ENCODE data around the gene ZDHHC18.
A peak's percentile ranks its signal among the peaks of the same experiment; 100 is the strongest.
"Not testable (repeated sequence)": the region's sequence is repeated elsewhere in the genome, so short reads cannot be mapped to it uniquely, and the experiment has no call there.

Gene ZDHHC18

GRCh38 chr1:26858160-26858559 is 31.7 kb downstream of the ZDHHC18 start:
- DNase-seq (ENCODE audit: low spot score), result no peak

GRCh38 chr1:26858891-26859640 is 32.6 kb downstream of the ZDHHC18 start:
- peak; percentile 74 for DNase-seq (ENCODE audit: low spot score)

DNA sequence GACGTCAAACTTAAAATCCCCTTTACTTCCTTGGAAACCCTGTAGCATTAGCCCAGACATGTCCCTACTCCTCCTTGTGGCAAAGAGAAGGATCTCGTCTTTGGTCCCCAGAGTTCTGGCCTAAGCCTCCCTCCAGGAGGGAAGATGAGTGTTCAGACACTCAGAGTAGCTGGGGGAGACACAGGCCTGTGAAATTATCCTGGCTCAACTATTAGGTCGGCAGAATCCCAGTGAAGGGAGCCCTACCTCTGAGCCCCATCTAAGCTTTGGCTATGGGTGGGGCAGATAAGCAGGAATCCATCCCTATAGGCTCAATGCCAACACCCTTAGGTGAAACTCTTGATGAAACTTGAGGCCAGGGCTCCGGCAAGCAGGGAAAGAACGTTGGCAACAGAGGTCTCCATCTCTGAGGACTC is 34.8 kb downstream of the ZDHHC18 start:
- DNase-seq (ENCODE audit: low spot score), result peak; percentile 28

- peak; percentile 80 for DNase-seq (ENCODE audit: low spot score)
Measured at GRCh38 chr1:26861889-26862378, 35.4 kb downstream of the ZDHHC18 start.

- DNase-seq (ENCODE audit: low spot score), result peak; percentile 98
Measured at GRCh38 chr1:26862781-26863684, 36.5 kb downstream of the ZDHHC18 start, which contains the start of gene SFN. Gene SFN (plus strand): TSS chr1:26863149. CDS start chr1:26863213, 64 bp downstream.

GRCh38 chr1:26863685-26864077 is 37.2 kb downstream of the ZDHHC18 start:
- DNase-seq (ENCODE audit: low spot score), result no peak

DNA sequence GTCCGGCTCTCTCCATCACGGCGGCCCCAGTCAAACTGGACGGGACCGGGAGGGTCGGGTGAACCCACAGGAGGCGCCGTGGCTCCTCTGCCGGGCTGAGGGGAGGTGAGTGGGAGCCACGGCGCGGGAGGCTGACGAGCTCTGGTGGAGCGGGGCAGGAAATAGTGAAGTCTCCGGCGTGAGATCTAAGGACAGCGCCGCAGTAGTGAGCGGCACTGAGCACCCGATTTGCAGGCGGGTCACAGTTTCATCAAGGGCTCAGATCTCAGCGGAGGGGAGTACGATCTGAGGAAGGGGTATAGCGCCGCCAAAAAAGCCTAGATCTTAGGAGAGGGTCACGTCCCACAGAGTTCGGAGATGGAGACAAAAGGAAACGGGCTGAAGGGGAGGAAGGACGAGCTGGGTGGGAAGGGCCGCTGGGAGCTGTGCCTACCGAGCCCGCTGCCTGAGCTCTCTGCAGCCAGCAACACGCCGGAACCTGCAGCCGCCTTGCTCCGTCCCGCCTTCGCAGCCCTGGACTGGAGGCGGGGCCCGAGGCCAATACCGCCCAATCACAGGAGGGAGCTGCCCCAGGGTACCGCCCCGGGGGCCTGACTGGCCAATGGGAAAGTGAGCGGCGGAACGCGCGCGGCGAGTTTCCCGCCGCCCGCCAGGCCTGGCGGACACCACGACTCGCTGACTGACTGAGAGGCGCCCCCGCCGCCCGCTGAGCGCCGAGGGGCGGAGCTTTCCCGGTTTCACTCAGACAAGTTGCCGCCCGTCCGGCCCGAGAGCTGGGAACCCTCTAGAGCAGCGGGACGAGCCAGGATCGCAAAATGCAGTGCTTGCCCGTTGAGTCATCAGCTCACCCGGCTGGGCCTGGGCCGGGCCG is 38.4 kb downstream of the ZDHHC18 start:
- peak; percentile 99 for DNase-seq (ENCODE audit: low spot score)

DNA sequence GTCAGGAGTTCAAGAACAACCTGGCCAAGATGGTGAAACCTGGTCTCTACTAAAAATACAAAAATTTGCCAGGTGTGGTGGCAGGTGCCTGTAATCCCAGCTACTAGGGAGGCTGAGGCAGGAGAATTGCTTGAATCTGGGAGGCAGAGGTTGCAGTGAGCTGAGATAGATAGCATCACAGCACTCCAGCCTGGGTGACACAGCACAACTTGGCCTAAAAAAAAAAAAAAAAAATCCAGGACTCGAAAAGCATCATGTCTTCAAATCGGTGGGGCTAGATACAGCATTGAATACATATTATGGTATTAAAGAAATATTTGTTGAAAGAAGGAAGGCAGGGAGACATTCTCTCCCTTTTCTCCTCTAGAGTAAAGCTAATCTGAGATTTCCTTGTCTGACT is 46.6 kb downstream of the ZDHHC18 start:
- DNase-seq (ENCODE audit: low spot score), result not testable (repeated sequence)

DNA sequence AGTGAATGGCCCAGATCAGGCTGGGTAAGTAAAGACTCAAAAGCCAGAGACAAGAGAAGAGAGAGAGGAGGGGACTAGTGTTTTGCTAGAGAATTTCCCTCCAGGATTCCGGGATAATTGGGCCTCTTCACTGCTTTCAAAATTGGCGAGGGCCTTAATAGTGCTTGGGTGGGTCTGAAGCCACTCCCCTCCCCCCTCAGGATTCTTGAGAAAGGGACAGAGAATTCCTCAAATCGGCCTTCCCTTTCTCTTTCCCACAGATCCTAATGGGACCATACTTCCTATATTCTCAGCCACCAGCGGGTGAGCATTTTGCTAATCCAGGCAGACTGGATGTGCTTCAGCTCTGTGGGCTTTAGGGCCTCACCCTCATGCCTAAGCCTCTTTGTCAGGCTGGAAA is 48.4 kb downstream of the ZDHHC18 start:
- DNase-seq (ENCODE audit: low spot score), result no peak

- DNase-seq (ENCODE audit: low spot score), result no peak
Measured at GRCh38 chr1:26877326-26877725, 50.8 kb downstream of the ZDHHC18 start.

- no peak for DNase-seq (ENCODE audit: low spot score)
Measured at GRCh38 chr1:26879793-26880192, 53.3 kb downstream of the ZDHHC18 start.

- not testable (repeated sequence) for DNase-seq (ENCODE audit: low spot score)
Measured at GRCh38 chr1:26881611-26882010, 55.1 kb downstream of the ZDHHC18 start.

DNA sequence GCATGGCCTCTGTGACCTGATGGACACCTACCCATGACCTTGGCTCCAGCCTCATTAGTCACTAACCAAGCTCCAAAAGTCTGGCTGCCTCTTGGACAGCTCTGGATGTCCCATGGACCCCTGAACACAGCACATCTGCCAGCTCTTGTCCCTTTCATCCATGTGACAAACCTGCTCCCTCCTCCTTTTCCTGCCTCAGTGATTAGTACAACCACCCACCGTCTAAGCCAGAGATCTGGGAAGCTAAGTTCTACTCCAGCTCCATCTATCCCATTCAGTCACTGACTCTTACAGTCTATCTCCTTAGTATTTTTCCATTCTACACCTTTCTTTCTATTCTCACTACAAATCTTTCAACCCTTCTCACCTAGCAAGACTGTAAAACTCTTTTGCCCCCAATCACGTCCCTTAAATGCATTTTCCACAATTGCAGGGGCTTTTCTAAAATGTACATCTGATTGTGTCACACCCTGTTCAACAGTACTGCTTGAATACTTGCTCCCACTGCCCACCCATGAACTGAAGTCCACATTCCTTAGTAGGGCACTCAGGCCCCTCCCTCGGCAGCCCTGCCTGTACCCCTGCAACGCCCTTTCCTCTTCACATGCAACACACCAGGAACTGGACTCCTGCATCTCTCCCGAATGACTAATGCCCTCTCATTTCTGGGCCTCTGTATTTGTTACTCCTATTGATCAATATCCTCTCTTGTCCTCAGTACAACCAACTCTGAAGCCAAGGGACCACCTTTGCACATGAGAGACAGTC is 56.4 kb downstream of the ZDHHC18 start:
- DNase-seq (ENCODE audit: low spot score), result no peak

DNA sequence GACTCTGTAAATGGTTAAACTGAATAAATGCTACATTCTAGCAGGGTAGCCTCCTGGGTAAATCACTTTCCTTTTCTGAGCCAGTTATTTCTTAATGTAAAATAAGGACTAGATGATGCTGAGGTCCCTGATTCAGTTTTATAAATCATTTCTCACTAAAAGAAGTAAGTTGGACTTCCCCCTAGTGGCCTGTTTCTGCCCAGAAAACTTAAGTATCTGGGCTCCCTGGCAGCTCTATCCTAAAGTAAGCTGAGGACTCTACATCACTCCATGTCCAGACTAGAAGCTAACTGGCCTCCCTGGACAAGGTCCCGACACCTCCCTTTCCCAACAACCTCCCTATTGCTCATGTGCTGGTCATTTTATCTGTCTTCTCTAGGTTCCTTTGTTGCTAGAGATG is 60.6 kb downstream of the ZDHHC18 start:
- peak; percentile 49 for DNase-seq (ENCODE audit: low spot score)

- no peak for DNase-seq (ENCODE audit: low spot score)
Measured at GRCh38 chr1:26888231-26888630, 61.7 kb downstream of the ZDHHC18 start.

- DNase-seq (ENCODE audit: low spot score), result peak; percentile 82
Measured at GRCh38 chr1:26889551-26890466, 63.3 kb downstream of the ZDHHC18 start, which contains the start of gene GPN2. Gene GPN2 (minus strand): TSS chr1:26890283. CDS start chr1:26890096, 187 bp downstream.

DNA sequence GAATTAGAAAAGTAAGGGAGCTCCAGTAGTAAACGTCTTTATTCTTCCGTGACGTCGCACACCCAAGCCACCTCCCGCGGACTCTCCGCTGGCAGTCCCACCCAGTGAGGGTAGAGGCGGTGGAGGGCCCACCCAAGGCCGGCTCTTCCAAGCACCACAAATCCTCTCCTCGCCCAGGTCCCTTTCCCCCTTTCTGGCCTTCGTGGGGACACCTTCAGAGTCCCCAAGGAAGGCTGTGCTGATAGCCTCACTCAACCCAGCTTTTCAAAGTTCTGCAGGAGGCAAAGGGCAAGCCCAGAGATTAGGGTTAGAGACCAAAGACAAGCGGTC is 63.9 kb downstream of the ZDHHC18 start:
- no peak for DNase-seq (ENCODE audit: low spot score)

DNA sequence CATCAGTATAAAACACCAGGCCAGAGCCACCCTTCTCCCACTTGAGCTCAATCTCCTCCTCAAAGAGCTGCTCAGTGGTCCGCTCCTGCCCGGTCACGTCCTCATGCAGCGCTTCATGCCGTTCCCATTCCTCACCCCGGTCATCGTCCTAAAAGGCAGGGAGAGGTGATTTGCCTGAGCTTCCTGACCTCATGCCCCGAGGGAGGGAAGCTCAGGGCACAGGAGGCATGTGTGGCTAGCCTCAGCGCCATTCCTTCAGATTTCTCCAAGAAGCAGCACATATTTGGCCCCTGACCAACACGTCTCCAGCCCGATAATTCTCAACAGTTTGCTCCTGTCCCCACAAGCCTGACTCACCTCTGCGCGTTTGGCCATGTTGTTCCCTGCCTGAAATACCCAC is 67.8 kb downstream of the ZDHHC18 start:
- DNase-seq (ENCODE audit: low spot score), result no peak

DNA sequence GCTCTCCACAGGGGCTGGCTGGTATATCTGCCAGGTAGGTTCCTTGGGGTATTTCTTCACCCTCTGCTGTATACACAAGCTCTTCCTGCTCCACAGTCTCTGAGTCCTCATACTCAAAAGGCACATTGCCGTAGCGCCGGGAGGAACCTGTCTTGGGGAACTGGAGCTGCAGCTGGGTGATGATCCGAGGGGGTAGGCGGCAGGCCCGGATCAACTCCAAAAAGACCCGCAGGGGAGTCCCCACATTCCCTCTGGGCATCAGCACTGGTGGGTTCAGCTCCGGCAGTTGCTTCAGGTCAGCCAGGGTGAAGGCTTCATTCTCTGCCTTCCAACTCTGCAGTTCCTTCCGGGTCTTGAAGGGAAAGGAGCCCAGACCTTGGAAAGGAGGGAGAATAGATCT is 70.9 kb downstream of the ZDHHC18 start:
- DNase-seq (ENCODE audit: low spot score), result no peak

Data from kidney tubule cell (primary cell).